GM21723 (cell line): Measurements from ENCODE around the gene ZNF331.

Source experiments
- ATAC-seq: cut with Tn5 transposase; IDR thresholded peaks from one replicate; pipeline ENCODE4 v1.9.1; 2021; ENCODE audit warnings: mild to moderate bottlenecking, moderate library complexity; ENCODE audit not compliant: unreplicated experiment

ZNF331 gene

GRCh38 chr19:53555352-53555751 lies 17.4 kb downstream of the ZNF331 start:
- no peak for ATAC-seq

GRCh38 chr19:53571339-53571738 lies 33.4 kb downstream of the ZNF331 start:
- ATAC-seq, result no peak

- ATAC-seq, result no peak
Measured at GRCh38 chr19:53576941-53577653, 39.2 kb downstream of the ZNF331 start.

- ATAC-seq, result no peak
Measured at GRCh38 chr19:53577968-53578367, 40.0 kb downstream of the ZNF331 start.

GRCh38 chr19:53579518-53579917 lies 41.6 kb downstream of the ZNF331 start:
- ATAC-seq, result no peak

GRCh38 chr19:53580871-53581835 lies 43.2 kb downstream of the ZNF331 start:
- no peak for ATAC-seq

GRCh38 chr19:53581871-53582279 lies 43.9 kb downstream of the ZNF331 start:
- no peak for ATAC-seq

- ATAC-seq, result no peak
Measured at GRCh38 chr19:53583181-53583580, 45.2 kb downstream of the ZNF331 start.

- no peak for ATAC-seq
Measured at GRCh38 chr19:53586277-53586691, 48.3 kb downstream of the ZNF331 start.

- ATAC-seq, result no peak
Measured at GRCh38 chr19:53594811-53595509, 57.0 kb downstream of the ZNF331 start.

GRCh38 chr19:53595510-53595867 lies 57.5 kb downstream of the ZNF331 start:
- ATAC-seq, result no peak

GRCh38 chr19:53596056-53596455 lies 58.1 kb downstream of the ZNF331 start:
- ATAC-seq, result no peak

- ATAC-seq, result no peak
Measured at GRCh38 chr19:53597023-53597422, 59.1 kb downstream of the ZNF331 start.

- ATAC-seq, result no peak
Measured at GRCh38 chr19:53598361-53598760, 60.4 kb downstream of the ZNF331 start.

GRCh38 chr19:53600217-53600616 lies 62.3 kb downstream of the ZNF331 start:
- no peak for ATAC-seq

GRCh38 chr19:53606031-53606430 lies 68.1 kb downstream of the ZNF331 start:
- ATAC-seq, result no peak

GRCh38 chr19:53608381-53608780 lies 70.4 kb downstream of the ZNF331 start:
- ATAC-seq, result no peak

GRCh38 chr19:53612762-53613526 lies 75.0 kb downstream of the ZNF331 start:
- ATAC-seq, result no peak

- ATAC-seq, result no peak
Measured at GRCh38 chr19:53621885-53622740, 84.2 kb downstream of the ZNF331 start.
